Aorta (tissue), 5 donors: ENCODE data around the gene CADM4. TPM values are rescaled to one million over a fixed set of nuclear protein-coding genes. Genes with fewer than 3 reads are reported as not detected.
"Not testable (repeated sequence)": the region's sequence is repeated elsewhere in the genome, so short reads cannot be mapped to it uniquely, and the experiment has no call there.

ENCODE experiments used
- ATAC-seq: fragments of 200-7000 bp; cut with Tn5 transposase; one replicate; pipeline ENCODE4 v1.9.1; 2022; ENCODE audit warnings: moderate library complexity; ENCODE audit not compliant: low FRiP score
- DNase-seq, 2 donors: peaks; one replicate each; pipeline ENCODE4 v3.0.0-alpha.2; 2020
- H3K27ac ChIP-seq, 2 donors: one replicate each; pipeline ENCODE4 v1.5.1; 2013; ENCODE audit warnings: low read length in 2 of 2, mild to moderate bottlenecking in 2 of 2, moderate library complexity in 2 of 2, control low read depth in 1 of 2, inconsistent platforms in 1 of 2, low read depth in 1 of 2
- H3K27me3 ChIP-seq, 2 donors: one replicate each; pipeline ENCODE4 v1.6.1; 2013; ENCODE audit warnings: control low read depth in 1 of 2, low read length in 1 of 2, mild to moderate bottlenecking in 1 of 2, moderate library complexity in 1 of 2; ENCODE audit not compliant: insufficient read depth in 2 of 2, control insufficient read depth in 1 of 2
- H3K36me3 ChIP-seq, 2 donors: one replicate each; pipeline ENCODE4 v1.6.1; 2013; ENCODE audit warnings: control low read depth in 1 of 2, low read length in 1 of 2, mild to moderate bottlenecking in 1 of 2; ENCODE audit not compliant: insufficient read depth in 2 of 2, control insufficient read depth in 1 of 2
- H3K4me1 ChIP-seq, 2 donors: one replicate each; pipeline ENCODE4 v1.6.1; 2013; ENCODE audit warnings: low read length in 2 of 2, control low read depth in 1 of 2, mild to moderate bottlenecking in 1 of 2, moderate library complexity in 1 of 2; ENCODE audit not compliant: insufficient read depth in 2 of 2, control insufficient read depth in 1 of 2
- H3K4me3 ChIP-seq, 2 donors: one replicate each; pipeline ENCODE4 v1.5.1; 2013; ENCODE audit warnings: low read length in 2 of 2, control low read depth in 1 of 2, mild to moderate bottlenecking in 1 of 2
- H3K9me3 ChIP-seq: one replicate; pipeline ENCODE4 v1.6.1; 2013; ENCODE audit warnings: mild to moderate bottlenecking, low read length; ENCODE audit not compliant: control insufficient read depth
- WGBS, 2 donors: extraction: QIAGEN DNeasy Blood & Tissue Kit; methylation state at CpG; one replicate each; pipeline ENCODE4 v1.1.7; 2013; 5-methylcytosine and 5-hydroxymethylcytosine counted together
- intact Hi-C, 2 donors: fragments of 100-400 bp; cut with DNase I; formaldehyde crosslinking; loops; one replicate each; pipeline versions ENCODE4 v1.14.2 to v1.15.0; 2022
- polyA plus RNA-seq, 2 donors: library from polyadenylated mRNA; stranded (reverse); fragments of 200-250 nt; gene quantifications; one replicate each; pipeline ENCODE4 v1.2.3, GENCODE V29; 2013
- total RNA-seq, 2 donors: library from RNA; stranded (reverse); fragmentation: NEBNext Ultra II Directional; extraction: Animal tissue kit (Norgen Biotek cat#: 25700); gene quantifications; one replicate each; pipeline ENCODE4 v1.2.1, GENCODE V29; 2021
- donor health status: healthy with polysubstance abuse.
- donor health status: Bipolar disorder and iron deficiency.
- donor health status: DM: no; HTN: no; CAD: no.
- donor health status: DM: no; HTN: no; CAD: no.
- donor health status: DM: yes; HTN: yes; CAD: no.

CADM4 gene
- total and polyA plus RNA-seq, 4 donors: 2.9 to 8.1 (median 4.8) TPM

DNA sequence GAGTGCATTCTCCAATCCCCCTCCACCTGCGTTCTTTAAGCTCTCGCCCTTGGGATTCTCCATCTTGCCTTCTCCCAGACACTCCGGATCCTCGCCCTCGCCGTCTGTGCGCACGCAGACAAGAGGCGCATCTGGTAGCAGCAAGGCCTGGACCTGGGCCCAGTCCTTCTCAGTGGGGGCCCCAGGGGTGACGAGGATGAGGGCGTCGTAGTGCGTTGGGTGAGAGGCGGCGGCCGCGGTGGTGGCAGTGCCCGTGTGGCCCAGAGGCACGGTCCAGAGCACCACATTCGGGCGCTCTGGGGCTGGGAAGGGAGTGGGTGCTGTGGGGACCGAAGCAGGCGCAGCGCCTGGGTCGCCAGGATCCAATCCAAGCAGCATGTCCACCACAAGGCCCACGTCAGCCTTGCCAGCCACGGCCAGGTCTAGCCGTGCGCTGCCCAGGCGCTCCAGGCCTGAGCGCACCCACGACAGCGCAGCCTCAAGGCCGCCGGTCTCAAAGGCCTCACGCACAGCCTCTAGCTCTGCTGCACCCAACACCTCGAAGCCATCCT, 46.8 kb downstream of the CADM4 start:
- intact Hi-C loops: loop anchor here in 1 of 2 donors (5.0 kb wide), 1 partner anchor 56 kb away; no protein-coding TSS in a partner anchor
- H3K9me3 ChIP-seq: no peaks in the 10 kb centered on the region
- 94% methylated on average over 36 to 37 of the region's 37 CpGs for WGBS, 2 donors
- peaks cover 0 to 5% of the 10 kb centered on the region in 2 donors for H3K4me1 ChIP-seq
- DNase-seq (no peak), ATAC-seq (no peak)
- H3K36me3 ChIP-seq: peaks cover 0 to 5% of the 10 kb centered on the region in 2 donors
- H3K27me3 ChIP-seq: no peaks in the 10 kb centered on the region
- no peak overlapping the region for H3K27ac ChIP-seq
- H3K4me3 ChIP-seq: no peak overlapping the region

DNA sequence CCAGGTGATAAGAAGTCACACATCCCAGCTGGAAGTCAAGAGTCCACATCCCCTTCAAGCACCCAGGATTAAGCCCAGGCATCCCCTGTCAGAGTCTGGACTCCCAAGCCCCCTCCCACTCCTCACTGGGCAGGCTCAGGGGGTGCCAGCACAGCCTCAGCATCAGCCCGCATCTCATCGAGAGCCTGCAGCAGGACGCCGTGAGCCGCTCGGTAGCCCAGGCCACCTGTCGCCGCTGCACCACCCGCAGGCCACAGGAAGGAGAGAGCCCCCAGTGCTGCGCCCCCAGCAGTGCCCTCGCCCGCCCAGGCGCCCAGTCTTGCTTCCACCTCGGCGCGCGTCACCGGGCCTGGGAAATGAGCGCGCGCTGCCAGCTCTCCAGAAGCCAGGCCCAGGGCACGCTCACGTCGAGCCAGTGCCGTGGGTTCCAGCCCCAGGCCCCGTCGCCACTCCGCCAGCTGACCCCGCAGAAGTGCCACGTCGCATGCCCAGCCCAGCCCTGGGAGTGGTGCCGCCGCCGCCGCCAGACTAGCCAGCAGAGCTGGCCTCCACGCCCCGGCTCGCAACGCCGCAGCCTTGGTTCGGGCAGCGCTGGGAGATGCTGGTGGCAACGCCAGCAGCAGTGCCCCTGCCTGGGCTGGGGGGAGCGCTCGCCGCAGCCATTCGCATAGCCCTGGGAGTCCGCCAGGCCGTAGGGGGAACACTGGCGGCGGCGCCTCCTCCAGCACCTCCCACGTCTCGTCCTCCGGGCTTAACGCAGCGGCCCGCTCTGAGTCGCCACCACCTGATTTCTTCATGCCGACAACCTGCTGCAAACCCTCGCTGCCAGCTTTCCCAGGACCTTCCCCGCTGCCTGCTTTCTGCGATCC, 47.5 kb downstream of the CADM4 start:
- ATAC-seq: no peak
- Histone ChIP-seq H3K4me3 (no peak overlapping the region), H3K36me3 (peaks cover 0 to 5% of the 10 kb centered on the region in 2 donors), H3K27me3 (no peaks in the 10 kb centered on the region), H3K4me1 (peaks cover 0 to 2% of the 10 kb centered on the region in 2 donors), H3K9me3 (no peaks in the 10 kb centered on the region), H3K27ac (no peak overlapping the region)
- WGBS, 2 donors: 95% methylated on average over 58 to 63 of the region's 63 CpGs
- intact Hi-C loops: loop anchor here in 1 of 2 donors (5.0 kb wide), 1 partner anchor 55 kb away; no protein-coding TSS in a partner anchor
- DNase-seq: peak in 1 of 2 donors; percentile 76

DNA sequence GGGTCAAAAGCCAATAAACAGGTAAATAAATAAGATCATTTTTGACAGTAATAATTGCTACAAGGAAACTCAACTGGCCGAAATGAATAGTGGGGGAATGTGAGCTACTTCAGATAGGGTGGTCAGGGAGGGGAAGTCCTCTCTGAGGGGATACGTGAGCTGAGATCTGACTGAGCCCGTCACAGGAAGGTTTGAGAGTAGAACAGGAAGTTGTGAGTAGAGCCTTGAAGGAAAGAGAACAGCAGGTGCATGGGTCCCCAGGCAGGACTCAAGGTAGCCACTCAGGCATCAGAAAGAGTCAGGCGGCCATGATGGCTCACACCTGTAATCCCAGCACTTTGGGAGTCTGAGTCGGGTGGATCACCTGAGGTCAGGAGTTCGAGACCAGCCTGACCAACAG, 50.0 kb downstream of the CADM4 start:
- no peaks in the 10 kb centered on the region for H3K27me3 ChIP-seq
- H3K36me3 ChIP-seq: peaks cover 0 to 5% of the 10 kb centered on the region in 2 donors
- H3K27ac ChIP-seq: no peak overlapping the region
- ATAC-seq: no peak
- WGBS, 2 donors: 86 to 90% methylated on average over 6 of the region's 6 CpGs
- no peaks in the 10 kb centered on the region for H3K9me3 ChIP-seq
- intact Hi-C loops: loop anchor here in 1 of 2 donors (5.0 kb wide), 1 partner anchor 52 kb away; no protein-coding TSS in a partner anchor
- DNase-seq: no peak
- H3K4me1 ChIP-seq: no peaks in the 10 kb centered on the region
- no peak overlapping the region for H3K4me3 ChIP-seq

DNA sequence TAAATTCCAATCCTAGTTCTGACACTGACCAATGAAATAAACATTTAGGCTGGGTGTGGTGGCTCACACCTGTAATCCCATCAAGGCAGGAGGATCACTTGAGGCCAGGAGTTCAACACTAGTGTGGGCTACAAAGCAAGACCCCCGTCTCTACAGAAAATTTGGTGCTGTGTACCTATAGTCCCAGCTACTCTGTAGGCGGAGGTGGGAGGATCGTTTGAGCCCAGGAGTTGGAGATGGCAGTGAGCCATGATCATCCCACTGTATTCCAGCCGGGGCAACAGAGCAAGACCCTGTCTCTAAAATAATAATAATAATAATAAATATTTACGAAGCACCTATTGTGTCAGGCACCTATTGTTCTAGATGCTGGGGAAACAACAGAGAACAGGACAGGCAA, 50.4 kb downstream of the CADM4 start:
- 80 to 82% methylated on average over 5 of the region's 5 CpGs for WGBS, 2 donors
- Histone ChIP-seq H3K9me3 (no peaks in the 10 kb centered on the region), H3K36me3 (peaks cover 0 to 5% of the 10 kb centered on the region in 2 donors), H3K4me1 (no peaks in the 10 kb centered on the region), H3K4me3 (no peak overlapping the region), H3K27me3 (no peaks in the 10 kb centered on the region), H3K27ac (no peak overlapping the region)
- intact Hi-C loops: no loop called here
- no peak for DNase-seq
- no peak for ATAC-seq

DNA sequence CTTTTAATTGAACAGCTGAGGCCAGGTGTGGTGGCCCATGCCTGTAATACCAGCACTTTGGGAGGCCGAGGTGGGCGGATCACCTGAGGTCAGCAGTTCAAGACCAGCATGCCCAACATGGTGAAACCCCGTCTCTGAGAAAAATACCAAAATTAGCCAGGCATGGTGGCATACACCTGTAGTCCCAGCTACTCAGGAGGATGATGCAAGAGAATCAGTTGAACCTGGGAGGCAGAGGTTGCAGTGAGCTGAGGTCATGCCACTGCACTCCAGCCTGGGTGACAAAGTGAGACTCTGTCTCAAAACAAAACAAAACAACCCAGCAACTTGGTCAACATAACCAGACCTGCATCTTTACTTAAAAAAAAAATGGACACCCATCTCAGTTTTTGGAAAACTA, 52.6 kb downstream of the CADM4 start:
- intact Hi-C loops, H3K4me3 ChIP-seq, ATAC-seq, H3K36me3 ChIP-seq, H3K9me3 ChIP-seq, H3K27me3 ChIP-seq, H3K27ac ChIP-seq, H3K4me1 ChIP-seq, DNase-seq: not testable (repeated sequence)
- WGBS, 2 donors: 92 to 100% methylated on average over 3 of the region's 3 CpGs

DNA sequence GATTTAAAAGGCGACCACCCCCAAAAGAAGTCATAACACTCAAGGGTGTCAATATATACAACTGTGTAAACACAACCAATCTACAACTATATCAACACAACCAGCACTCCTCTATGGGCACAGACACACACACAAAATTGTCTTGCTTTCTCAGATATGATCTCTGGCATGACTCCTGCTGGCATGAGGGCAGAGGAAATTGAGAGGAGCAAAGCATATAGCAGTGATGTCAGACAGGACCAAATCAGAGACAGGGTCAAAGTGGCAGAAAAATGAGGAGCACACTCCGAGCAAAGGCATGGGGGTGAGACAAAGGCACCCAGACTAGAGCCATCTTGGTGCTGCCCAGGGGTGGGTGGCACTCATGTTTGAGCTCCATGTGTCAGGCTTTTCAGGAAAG, 53.3 kb downstream of the CADM4 start:
- H3K36me3 ChIP-seq: no peaks in the 10 kb centered on the region
- no peaks in the 10 kb centered on the region for H3K4me1 ChIP-seq
- 64 to 84% methylated on average over 2 of the region's 2 CpGs for WGBS, 2 donors
- intact Hi-C loops: no loop called here
- H3K27me3 ChIP-seq: no peaks in the 10 kb centered on the region
- DNase-seq (no peak), ATAC-seq (no peak)
- H3K4me3 ChIP-seq: no peak overlapping the region
- H3K9me3 ChIP-seq: no peaks in the 10 kb centered on the region
- H3K27ac ChIP-seq: no peak overlapping the region

DNA sequence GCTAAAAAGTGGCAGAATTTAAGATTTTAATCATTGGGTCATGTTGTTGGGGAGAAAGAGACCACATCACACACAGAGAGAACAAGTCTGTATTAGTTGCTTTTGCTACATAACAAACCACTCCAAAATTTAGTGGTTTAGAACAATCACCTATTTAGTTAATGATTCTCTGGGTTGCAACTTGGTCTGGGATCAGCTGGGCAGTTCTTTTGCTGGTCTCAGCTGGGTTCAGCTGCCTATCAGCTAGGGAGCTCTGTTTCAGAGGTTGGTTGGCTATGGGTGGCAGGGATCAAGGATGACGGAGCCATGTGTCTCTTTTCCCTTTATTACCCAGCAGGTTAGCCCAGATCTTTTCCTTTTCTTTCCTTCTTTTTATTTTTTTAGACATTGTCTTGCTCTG, 55.2 kb downstream of the CADM4 start:
- intact Hi-C loops: no loop called here
- Histone ChIP-seq H3K4me1 (no peaks in the 10 kb centered on the region), H3K27ac (no peak overlapping the region), H3K4me3 (no peak overlapping the region), H3K36me3 (no peaks in the 10 kb centered on the region), H3K27me3 (no peaks in the 10 kb centered on the region), H3K9me3 (no peaks in the 10 kb centered on the region)
- DNase-seq (no peak), ATAC-seq (no peak)
- WGBS, 2 donors: 95 to 96% methylated on average over 1 of the region's 1 CpG

DNA sequence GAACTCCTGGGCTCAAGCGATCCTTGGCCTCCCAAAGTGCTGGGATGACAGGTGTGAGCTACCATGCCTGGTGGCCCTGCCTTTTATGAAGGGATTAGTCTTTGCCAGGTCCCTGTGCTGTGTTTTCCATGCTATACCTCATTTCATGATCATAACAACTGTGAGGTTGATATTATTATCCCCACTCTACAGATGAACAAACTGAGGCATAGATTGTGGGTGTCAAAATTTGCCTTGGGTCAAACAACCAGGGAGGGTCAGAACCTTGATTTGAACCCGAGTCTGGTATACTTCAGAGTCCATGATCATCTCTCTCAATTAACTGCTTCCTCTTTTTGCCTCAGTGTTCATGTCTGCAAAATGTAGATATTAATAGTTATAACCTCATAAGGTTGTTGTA, 57.2 kb downstream of the CADM4 start:
- intact Hi-C loops: no loop called here
- 92% methylated on average over 2 of the region's 2 CpGs for WGBS, 2 donors
- Histone ChIP-seq H3K4me1 (no peaks in the 10 kb centered on the region), H3K27me3 (no peaks in the 10 kb centered on the region), H3K36me3 (no peaks in the 10 kb centered on the region), H3K9me3 (no peaks in the 10 kb centered on the region), H3K4me3 (no peak overlapping the region), H3K27ac (no peak overlapping the region)
- DNase-seq (no peak), ATAC-seq (no peak)

DNA sequence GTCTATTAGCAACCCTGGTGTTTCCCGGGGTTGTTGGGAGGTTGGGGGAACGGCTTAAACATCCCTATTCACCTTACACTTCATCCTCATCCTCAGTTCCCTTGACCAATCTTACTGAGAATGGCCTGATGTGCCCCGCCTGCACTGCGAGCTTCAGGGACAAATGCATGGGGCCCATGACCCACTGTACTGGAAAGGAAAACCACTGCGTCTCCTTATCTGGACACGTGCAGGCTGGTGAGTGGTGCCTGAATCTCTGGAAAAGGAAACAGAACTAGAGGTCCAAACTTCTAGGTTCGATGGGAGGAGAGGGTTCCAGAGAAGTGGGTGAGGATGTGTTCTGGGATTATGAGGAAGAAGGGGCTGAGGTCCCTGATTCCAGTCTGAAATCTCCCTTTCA, 58.2 kb downstream of the CADM4 start:
- ATAC-seq: no peak
- H3K36me3 ChIP-seq: no peaks in the 10 kb centered on the region
- no peak overlapping the region for H3K4me3 ChIP-seq
- no peaks in the 10 kb centered on the region for H3K27me3 ChIP-seq
- no peaks in the 10 kb centered on the region for H3K4me1 ChIP-seq
- no peak for DNase-seq
- H3K27ac ChIP-seq: no peak overlapping the region
- intact Hi-C loops: no loop called here
- 52 to 54% methylated on average over 7 of the region's 7 CpGs for WGBS, 2 donors
- no peaks in the 10 kb centered on the region for H3K9me3 ChIP-seq
